Endothelial cell of umbilical vein (primary cell): ENCODE results near the gene NRAS. TPM values are rescaled to one million over a fixed set of nuclear protein-coding genes. Genes with fewer than 3 reads are reported as not detected.

Experiments
- BruUV-seq: library from RNA; stranded (reverse); fragments of 400-500 nt; replicated peaks from 2 replicates; lab custom pipeline; 2021; lab: Mats Ljungman, UMichigan
- CTCF ChIA-PET: fragments of 300-600, 350-600 bp; sonication (Branson Sonifier 250); formaldehyde crosslinking; loops from one replicate; lab custom pipeline; 2021; ENCODE audit warnings: antibody characterized with exemption, inconsistent platforms; lab: Charles Lee
- POLR2A ChIA-PET: fragments of 300-600, 350-600 bp; sonication (Branson Sonifier 250); formaldehyde crosslinking; loops from one replicate; lab custom pipeline; 2021; ENCODE audit warnings: antibody characterized with exemption, inconsistent platforms; lab: Charles Lee
- DNase-seq: peaks from one replicate; pipeline ENCODE4 v3.0.0-alpha.2; 2011; ENCODE audit warnings: low read depth, low spot score
- FAIRE-seq: peaks from 2 replicates; lab custom pipeline; 2011; peaks lifted over from hg19 to GRCh38; lab: Jason Lieb, UNC
- H2AFZ ChIP-seq: 2 replicates; pipeline ENCODE4 v1.6.0; 2012; ENCODE audit warnings: low read depth, low read length, control low read depth, inconsistent platforms
- H3K27ac ChIP-seq: 2 replicates; pipeline ENCODE4 v1.5.1; 2011; ENCODE audit warnings: low read depth, mild to moderate bottlenecking, control low read depth, low read length, moderate library complexity; ENCODE audit not compliant: insufficient read depth
- H3K27me3 ChIP-seq, 2 experiments: 2 replicates each; pipeline versions ENCODE4 v1.6.0 to v1.6.1; 2011; ENCODE audit warnings: low read length in 2 of 2, mixed read lengths in 1 of 2; ENCODE audit not compliant: control insufficient read depth in 2 of 2, insufficient read depth in 2 of 2
- H3K36me3 ChIP-seq, 2 experiments: 2 replicates in 1 of 2; 3 replicates in 1 of 2; pipeline ENCODE4 v1.5.1; 2011; ENCODE audit warnings: low read length in 2 of 2, mild to moderate bottlenecking in 1 of 2, moderate library complexity in 1 of 2; ENCODE audit not compliant: control insufficient read depth in 2 of 2, insufficient read depth in 2 of 2; ENCODE audit errors: extremely low read depth in 1 of 2
- H3K4me1 ChIP-seq: 3 replicates; pipeline ENCODE4 v1.5.1; 2011; ENCODE audit warnings: mild to moderate bottlenecking, low read length; ENCODE audit not compliant: control insufficient read depth, insufficient read depth; ENCODE audit errors: extremely low read depth
- H3K4me2 ChIP-seq: 2 replicates; pipeline ENCODE4 v1.6.1; 2011; ENCODE audit warnings: low read length, control low read depth, mixed read lengths; ENCODE audit not compliant: insufficient read depth
- H3K4me3 ChIP-seq, 3 experiments: fragments of 200-600 bp in 1 of 3; sonication (generic), shearing (Covaris generic) in 1 of 3; replicated peaks in 1 of 3; 2 replicates each; pipeline ENCODE4 v1.5.1; 2011 to 2016; ENCODE audit warnings: control low read depth in 3 of 3, low read length in 3 of 3, mild to moderate bottlenecking in 2 of 3, inconsistent platforms in 1 of 3, low read depth in 1 of 3, moderate library complexity in 1 of 3; ENCODE audit not compliant: insufficient read depth in 1 of 3
- H3K79me2 ChIP-seq: 2 replicates; pipeline ENCODE4 v1.6.0; 2012; ENCODE audit warnings: low read length, inconsistent platforms; ENCODE audit not compliant: control insufficient read depth, insufficient read depth
- H3K9ac ChIP-seq: replicated peaks from 2 replicates; pipeline ENCODE3; 2011; ENCODE audit warnings: low read length, control low read depth; ENCODE audit not compliant: insufficient read depth; ENCODE audit errors: extremely low read depth
- H3K9me1 ChIP-seq: replicated peaks from 3 replicates; pipeline ENCODE4 v1.6.0; 2011; ENCODE audit warnings: mild to moderate bottlenecking, low read length; ENCODE audit not compliant: control insufficient read depth, insufficient read depth; ENCODE audit errors: extremely low read depth
- H3K9me3 ChIP-seq: replicated peaks from 2 replicates; pipeline ENCODE4 v1.5.1; 2012; ENCODE audit warnings: low read length, inconsistent platforms; ENCODE audit not compliant: control insufficient read depth, insufficient read depth
- H4K20me1 ChIP-seq: replicated peaks from 2 replicates; pipeline ENCODE3; 2011; ENCODE audit warnings: mild to moderate bottlenecking, low read length; ENCODE audit not compliant: control insufficient read depth, insufficient read depth; ENCODE audit errors: extremely low read depth
- EZH2 ChIP-seq: IDR thresholded peaks from 2 replicates; pipeline ENCODE4 v1.6.1; 2012; ENCODE audit warnings: borderline replicate concordance, low read depth, mild to moderate bottlenecking, moderate library complexity, low read length, inconsistent platforms; ENCODE audit not compliant: severe bottlenecking
- FOS ChIP-seq: IDR thresholded peaks from 2 replicates; pipeline ENCODE4 v1.6.1; 2011; ENCODE audit warnings: mild to moderate bottlenecking, low read length, moderate library complexity, borderline replicate concordance; ENCODE audit not compliant: insufficient read depth
- GATA2 ChIP-seq: IDR thresholded peaks from 2 replicates; pipeline ENCODE4 v1.7.0; 2011; ENCODE audit warnings: low read depth, mild to moderate bottlenecking, moderate library complexity, mixed read lengths, low read length; ENCODE audit not compliant: insufficient read length, insufficient read depth
- JUN ChIP-seq: IDR thresholded peaks from 2 replicates; pipeline ENCODE4 v1.6.1; 2011; ENCODE audit warnings: borderline replicate concordance, low read depth; ENCODE audit not compliant: insufficient read length, insufficient read depth
- MYC ChIP-seq: IDR thresholded peaks from one replicate; pipeline ENCODE4 v1.6.1; 2011; ENCODE audit warnings: mild to moderate bottlenecking, low read depth, low read length
- POLR2A ChIP-seq: IDR thresholded peaks from 2 replicates; pipeline ENCODE4 v1.6.1; 2012; ENCODE audit warnings: low read depth, mild to moderate bottlenecking, control low read depth, low read length
- POLR2AphosphoS5 ChIP-seq: IDR thresholded peaks from 2 replicates; pipeline ENCODE4 v1.6.1; 2012; ENCODE audit warnings: low read depth, mild to moderate bottlenecking, control low read depth, low read length, moderate library complexity; ENCODE audit not compliant: insufficient read depth
- dilution Hi-C: fragments of 300-500 bp; cut with MboI; formaldehyde crosslinking; loops from one replicate; pipeline ENCODE4 v1.15.0; 2019; ENCODE audit warnings: low sequenced_read_pairs; ENCODE audit not compliant: extremely low pct_ligation_motif_present
- intact Hi-C: fragments of 100-400 bp; cut with micrococcal nuclease; formaldehyde crosslinking; loops from one replicate; pipeline ENCODE4 v1.10.0; 2022
- polyA plus RNA-seq, 4 experiments: library from polyadenylated mRNA; depleted of rRNA in 3 of 4; stranded (reverse) in 3 of 4; unstranded in 1 of 4; fragments of >200 nt; gene quantifications; 2 replicates each; pipeline versions ENCODE4 v1.2.1 to v1.2.3, GENCODE V29; 2011 to 2012; ENCODE audit warnings: missing spikeins in 1 of 4
- total RNA-seq: library from RNA; stranded (reverse); gene quantifications from 2 replicates; pipeline ENCODE4 v1.2.3, GENCODE V29; 2021
- TF ChIP-seq, protein P1 (sequence below): IDR thresholded peaks from 2 replicates; pipeline ENCODE4 v1.6.1; 2011; ENCODE audit not compliant: insufficient read depth, insufficient read length
- TF ChIP-seq, protein P2 (sequence below), 2 donors: IDR thresholded peaks; 1 replicate in 1 of 2; 2 replicates in 1 of 2; pipeline ENCODE4 v1.5.1; 2011; ENCODE audit warnings: low read length in 2 of 2, mild to moderate bottlenecking in 2 of 2, moderate library complexity in 2 of 2, control low read depth in 1 of 2, inconsistent platforms in 1 of 2, low read depth in 1 of 2; ENCODE audit not compliant: insufficient read depth in 1 of 2; ENCODE audit errors: extremely low read depth in 1 of 2

NRAS gene
- total and polyA plus RNA-seq, 2 donors (not counting 3 experiments of a cell fraction or from before 2014, with no cell fraction given): 29.4 to 76.5 TPM

DNA sequence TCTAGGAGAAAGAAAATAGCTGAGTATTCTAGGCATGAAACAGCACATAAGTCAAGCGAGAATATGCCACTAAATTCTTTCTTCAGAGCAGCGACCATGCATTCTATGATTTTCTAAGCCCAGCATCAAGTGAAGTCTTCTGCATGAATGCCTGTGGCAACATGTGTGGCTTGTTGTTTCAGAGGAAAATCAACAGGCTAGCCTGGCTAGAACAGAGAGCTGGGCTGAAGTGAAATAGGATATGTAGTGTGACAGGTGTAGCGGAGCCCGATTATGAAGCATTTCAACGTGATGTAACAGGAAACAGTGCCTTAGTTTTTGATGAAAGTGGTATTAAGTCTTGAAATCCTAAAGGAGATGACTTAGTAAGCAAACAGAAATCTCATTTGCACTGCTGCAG, 34.2 kb upstream of the NRAS start:
- Histone ChIP-seq H3K4me1 (peaks cover 12% of the 10 kb centered on the region), H3K79me2 (peaks cover 99% of the 10 kb centered on the region), H3K9ac (no peak overlapping the region), H2AFZ (no peak overlapping the region), H4K20me1 (peaks cover 62% of the 10 kb centered on the region), H3K36me3 (peaks cover 7 to 28% of the 10 kb centered on the region in 2 experiments), H3K27ac (no peak overlapping the region), H3K9me1 (no peaks in the 10 kb centered on the region), H3K9me3 (no peaks in the 10 kb centered on the region), H3K27me3 (no peaks in the 10 kb centered on the region), H3K4me2 (no peak overlapping the region), H3K4me3 (no peak overlapping the region)
- intact Hi-C loops (loop anchor here (10.0 kb wide), 1 partner anchor 314 kb away; no protein-coding TSS in a partner anchor), dilution Hi-C loops (no loop called here)
- ChIA-PET POLR2A (no interaction called here), CTCF (no interaction called here)
- FAIRE-seq (no peak), DNase-seq (no peak)
- no TSS peak for BruUV-seq
- TF ChIP-seq, protein P1, sequence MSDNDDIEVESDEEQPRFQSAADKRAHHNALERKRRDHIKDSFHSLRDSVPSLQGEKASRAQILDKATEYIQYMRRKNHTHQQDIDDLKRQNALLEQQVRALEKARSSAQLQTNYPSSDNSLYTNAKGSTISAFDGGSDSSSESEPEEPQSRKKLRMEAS: no peak
- TF ChIP-seq, protein P2, sequence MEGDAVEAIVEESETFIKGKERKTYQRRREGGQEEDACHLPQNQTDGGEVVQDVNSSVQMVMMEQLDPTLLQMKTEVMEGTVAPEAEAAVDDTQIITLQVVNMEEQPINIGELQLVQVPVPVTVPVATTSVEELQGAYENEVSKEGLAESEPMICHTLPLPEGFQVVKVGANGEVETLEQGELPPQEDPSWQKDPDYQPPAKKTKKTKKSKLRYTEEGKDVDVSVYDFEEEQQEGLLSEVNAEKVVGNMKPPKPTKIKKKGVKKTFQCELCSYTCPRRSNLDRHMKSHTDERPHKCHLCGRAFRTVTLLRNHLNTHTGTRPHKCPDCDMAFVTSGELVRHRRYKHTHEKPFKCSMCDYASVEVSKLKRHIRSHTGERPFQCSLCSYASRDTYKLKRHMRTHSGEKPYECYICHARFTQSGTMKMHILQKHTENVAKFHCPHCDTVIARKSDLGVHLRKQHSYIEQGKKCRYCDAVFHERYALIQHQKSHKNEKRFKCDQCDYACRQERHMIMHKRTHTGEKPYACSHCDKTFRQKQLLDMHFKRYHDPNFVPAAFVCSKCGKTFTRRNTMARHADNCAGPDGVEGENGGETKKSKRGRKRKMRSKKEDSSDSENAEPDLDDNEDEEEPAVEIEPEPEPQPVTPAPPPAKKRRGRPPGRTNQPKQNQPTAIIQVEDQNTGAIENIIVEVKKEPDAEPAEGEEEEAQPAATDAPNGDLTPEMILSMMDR (IDR thresholded peaks at IDR 0.05; ENCODE audit: extremely low read depth in 1 of 2, insufficient read depth in 1 of 2, low read depth in 1 of 2, low read length in 2 of 2): no peak
- TF ChIP-seq POLR2A (no peak), EZH2 (no peak), MYC (no peak), POLR2AphosphoS5 (no peak), JUN (no peak), FOS (no peak), GATA2 (no peak)
